ENCODE measurements around the gene LCN10. TPM values are rescaled to one million over a fixed set of nuclear protein-coding genes. Genes with fewer than 3 reads are reported as not detected.
A peak's percentile ranks its signal among the peaks of the same experiment; 100 is the strongest.

Gene LCN10
- total and polyA plus RNA-seq, 9 of the 15 experiments (the other 6 are each of a cell fraction or from before 2014, with no cell fraction given), result 0.10 to 0.21 (median 0.14) TPM; not detected in 6

DNA sequence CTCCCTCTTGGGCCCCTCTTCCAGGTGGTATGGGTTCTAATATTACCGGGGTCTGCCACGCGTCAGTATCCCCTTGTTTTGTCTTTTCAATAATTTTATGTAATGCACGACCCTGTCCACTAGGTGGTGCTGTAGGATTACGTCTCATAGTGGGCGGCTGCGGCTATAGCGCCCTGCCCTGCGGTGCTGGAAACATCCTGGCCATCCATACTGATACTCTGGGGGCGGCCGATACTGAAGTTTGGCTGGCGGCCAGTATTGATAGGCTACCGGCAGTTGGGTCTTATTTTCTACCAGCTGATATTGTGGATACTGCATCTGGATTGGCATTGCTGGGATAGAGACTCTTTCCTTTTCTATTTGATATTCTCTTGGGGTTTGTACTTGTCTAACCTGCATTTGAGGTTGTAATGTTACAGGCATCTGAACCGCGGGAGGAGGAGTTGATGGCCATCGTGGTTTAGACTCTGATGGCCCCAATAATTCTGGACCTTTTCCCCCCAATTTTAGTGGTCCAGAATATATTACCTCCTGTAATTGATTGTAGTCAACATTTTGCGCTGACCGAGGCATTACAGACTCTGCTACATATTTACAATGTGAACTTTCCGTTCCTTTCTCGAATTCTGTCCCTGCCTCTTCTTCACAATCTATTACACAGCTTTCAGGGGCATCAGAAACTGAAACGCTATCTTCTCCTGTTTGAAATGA is 45.1 kb upstream of the LCN10 start (continued):
- TF ChIP-seq RFX1 (IDR thresholded peaks at IDR 0.05) (no peak), SMAD1 (IDR thresholded peaks at IDR 0.05; ENCODE audit: low read depth, low read length, partially characterized antibody) (peak; percentile 17), TCF7 (IDR thresholded peaks at IDR 0.05; ENCODE audit: borderline replicate concordance) (no peak), PTTG1 (tag; IDR thresholded peaks at IDR 0.05; ENCODE audit: low read depth) (no peak), RCOR1 (IDR thresholded peaks at IDR 0.05; ENCODE audit: borderline replicate concordance in 1 of 2, low read depth in 2 of 2, low read length in 2 of 2) (peak in 1 of 2 experiments; percentile 63; a peak in 1 of 4 replicates), SMARCC2 (IDR thresholded peaks at IDR 0.05; ENCODE audit: low read depth) (no peak), MED1 (CRISPR knock-in tag; IDR thresholded peaks at IDR 0.05; ENCODE audit: borderline replicate concordance) (no peak), SMAD3 (CRISPR knock-in tag; conservative IDR thresholded peaks at IDR 0.05) (0 out of 2 replicates have a peak, but pooled peaks have one; percentile 34), FOXK2 (conservative IDR thresholded peaks at IDR 0.05 in 1 of 2, IDR thresholded peaks at IDR 0.05 in 1 of 2; ENCODE audit: low read depth in 2 of 2) (0 out of 4 replicates have a peak, but pooled peaks have one; percentile 13 to 49), ZFP1 (CRISPR knock-in tag; IDR thresholded peaks at IDR 0.05) (no peak), TGIF2 (CRISPR knock-in tag; IDR thresholded peaks at IDR 0.05) (no peak), PRPF4 (IDR thresholded peaks at IDR 0.05; ENCODE audit: insufficient read depth, low read depth, low read length, poor library complexity, severe bottlenecking) (no peak), PTBP1 (IDR thresholded peaks at IDR 0.05; ENCODE audit: low read depth, low read length) (no peak), NFATC3 (IDR thresholded peaks at IDR 0.05) (no peak), SMARCE1 (IDR thresholded peaks at IDR 0.05) (peak; percentile 24; the same call in 1 of the 2 replicates), MYBL2 (IDR thresholded peaks at IDR 0.05; ENCODE audit: low read depth) (no peak), MYBL2 (CRISPR knock-in tag; IDR thresholded peaks at IDR 0.05; ENCODE audit: borderline replicate concordance) (no peak), PCBP1 (IDR thresholded peaks at IDR 0.05; ENCODE audit: low read depth, low read length, poor library complexity, severe bottlenecking) (no peak), ERF (CRISPR knock-in tag; IDR thresholded peaks at IDR 0.05) (no peak), U2AF1 (optimal IDR thresholded peaks at IDR 0.05; ENCODE audit: low read depth, low read length) (no peak), ZNF561 (CRISPR knock-in tag; conservative IDR thresholded peaks at IDR 0.05) (no peak), ZBTB7A (IDR thresholded peaks at IDR 0.05; ENCODE audit: borderline replicate concordance, control insufficient read depth, low read depth, low read length) (peak; percentile 50; the same call in 1 of the 2 replicates)
- TF ChIP-seq, protein P1, sequence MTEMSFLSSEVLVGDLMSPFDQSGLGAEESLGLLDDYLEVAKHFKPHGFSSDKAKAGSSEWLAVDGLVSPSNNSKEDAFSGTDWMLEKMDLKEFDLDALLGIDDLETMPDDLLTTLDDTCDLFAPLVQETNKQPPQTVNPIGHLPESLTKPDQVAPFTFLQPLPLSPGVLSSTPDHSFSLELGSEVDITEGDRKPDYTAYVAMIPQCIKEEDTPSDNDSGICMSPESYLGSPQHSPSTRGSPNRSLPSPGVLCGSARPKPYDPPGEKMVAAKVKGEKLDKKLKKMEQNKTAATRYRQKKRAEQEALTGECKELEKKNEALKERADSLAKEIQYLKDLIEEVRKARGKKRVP (CRISPR knock-in tag; IDR thresholded peaks at IDR 0.05), result no peak
- TF ChIP-seq, protein P2, sequence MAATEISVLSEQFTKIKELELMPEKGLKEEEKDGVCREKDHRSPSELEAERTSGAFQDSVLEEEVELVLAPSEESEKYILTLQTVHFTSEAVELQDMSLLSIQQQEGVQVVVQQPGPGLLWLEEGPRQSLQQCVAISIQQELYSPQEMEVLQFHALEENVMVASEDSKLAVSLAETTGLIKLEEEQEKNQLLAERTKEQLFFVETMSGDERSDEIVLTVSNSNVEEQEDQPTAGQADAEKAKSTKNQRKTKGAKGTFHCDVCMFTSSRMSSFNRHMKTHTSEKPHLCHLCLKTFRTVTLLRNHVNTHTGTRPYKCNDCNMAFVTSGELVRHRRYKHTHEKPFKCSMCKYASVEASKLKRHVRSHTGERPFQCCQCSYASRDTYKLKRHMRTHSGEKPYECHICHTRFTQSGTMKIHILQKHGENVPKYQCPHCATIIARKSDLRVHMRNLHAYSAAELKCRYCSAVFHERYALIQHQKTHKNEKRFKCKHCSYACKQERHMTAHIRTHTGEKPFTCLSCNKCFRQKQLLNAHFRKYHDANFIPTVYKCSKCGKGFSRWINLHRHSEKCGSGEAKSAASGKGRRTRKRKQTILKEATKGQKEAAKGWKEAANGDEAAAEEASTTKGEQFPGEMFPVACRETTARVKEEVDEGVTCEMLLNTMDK (IDR thresholded peaks at IDR 0.05; ENCODE audit: borderline replicate concordance, insufficient read depth, low read depth, low read length, poor library complexity, severe bottlenecking), result no peak
- TF ChIP-seq, protein P3, sequence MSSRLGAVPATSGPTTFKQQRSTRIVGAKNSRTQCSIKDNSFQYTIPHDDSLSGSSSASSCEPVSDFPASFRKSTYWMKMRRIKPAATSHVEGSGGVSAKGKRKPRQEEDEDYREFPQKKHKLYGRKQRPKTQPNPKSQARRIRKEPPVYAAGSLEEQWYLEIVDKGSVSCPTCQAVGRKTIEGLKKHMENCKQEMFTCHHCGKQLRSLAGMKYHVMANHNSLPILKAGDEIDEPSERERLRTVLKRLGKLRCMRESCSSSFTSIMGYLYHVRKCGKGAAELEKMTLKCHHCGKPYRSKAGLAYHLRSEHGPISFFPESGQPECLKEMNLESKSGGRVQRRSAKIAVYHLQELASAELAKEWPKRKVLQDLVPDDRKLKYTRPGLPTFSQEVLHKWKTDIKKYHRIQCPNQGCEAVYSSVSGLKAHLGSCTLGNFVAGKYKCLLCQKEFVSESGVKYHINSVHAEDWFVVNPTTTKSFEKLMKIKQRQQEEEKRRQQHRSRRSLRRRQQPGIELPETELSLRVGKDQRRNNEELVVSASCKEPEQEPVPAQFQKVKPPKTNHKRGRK (tag; IDR thresholded peaks at IDR 0.05), result no peak
